AG10803 (cell line): ENCODE data around the gene TCF7.
A peak's percentile ranks its signal among the peaks of the same experiment; 100 is the strongest.

ENCODE experiments used
- DNase-seq: peaks from one replicate; pipeline ENCODE4 v3.0.0; 2010; ENCODE audit warnings: low read depth
- H3K4me3 ChIP-seq: 2 replicates; pipeline ENCODE4 v1.5.1; 2011; ENCODE audit warnings: mild to moderate bottlenecking, low read length, control low read depth
- CTCF ChIP-seq: conservative IDR thresholded peaks from 2 replicates; pipeline ENCODE4 v1.5.1; 2011; ENCODE audit warnings: mild to moderate bottlenecking, low read length, control low read depth, inconsistent platforms

Gene TCF7

GRCh38 chr5:134120386-134121138 is 6.1 kb downstream of the TCF7 start:
- TF ChIP-seq CTCF = no peak
- no peak for DNase-seq
- no peak overlapping the region for H3K4me3 ChIP-seq

GRCh38 chr5:134122530-134122929 is 8.0 kb downstream of the TCF7 start:
- DNase-seq = no peak
- no peak for TF ChIP-seq CTCF
- no peak overlapping the region for H3K4me3 ChIP-seq

- H3K4me3 ChIP-seq = no peak overlapping the region
- TF ChIP-seq CTCF = no peak
- DNase-seq = no peak
Measured at GRCh38 chr5:134123360-134123759, 8.9 kb downstream of the TCF7 start.

- no peak for TF ChIP-seq CTCF
- no peak overlapping the region for H3K4me3 ChIP-seq
- peak; percentile 87 for DNase-seq
Measured at GRCh38 chr5:134124289-134125038, 10.0 kb downstream of the TCF7 start.

- H3K4me3 ChIP-seq = no peak overlapping the region
- DNase-seq = peak; percentile 95
- TF ChIP-seq CTCF = no peak
Measured at GRCh38 chr5:134125039-134126015, 10.8 kb downstream of the TCF7 start.

GRCh38 chr5:134127376-134127861 is 12.9 kb downstream of the TCF7 start:
- H3K4me3 ChIP-seq = no peak overlapping the region
- no peak for DNase-seq
- no peak for TF ChIP-seq CTCF
